ENCODE results near the gene TUBB4B. TPM values are rescaled to one million over a fixed set of nuclear protein-coding genes. Genes with fewer than 3 reads are reported as not detected.

The TUBB4B gene
- total and polyA plus RNA-seq, 2 of the 4 experiments (the other 2 are of a cell fraction) = 237 to 529 TPM

DNA sequence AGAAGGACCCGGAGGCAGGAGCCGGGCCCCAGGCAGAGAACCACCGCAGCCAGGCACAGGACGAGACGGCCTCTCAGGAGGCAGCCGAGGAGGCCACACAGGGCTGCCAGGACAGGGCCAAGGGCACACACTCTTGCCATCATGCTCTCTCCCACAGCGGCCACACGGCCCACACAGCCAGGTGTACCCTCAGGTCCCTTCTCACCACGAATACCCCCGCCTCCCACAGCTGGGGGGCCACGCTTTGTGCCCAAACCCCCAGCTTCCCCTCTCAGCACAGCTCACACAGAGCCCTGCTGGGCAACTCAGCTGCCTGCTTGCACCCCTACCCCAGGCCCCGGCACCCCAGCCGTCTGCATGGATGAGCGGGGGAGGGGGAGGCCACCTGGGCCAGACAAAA, 47.3 kb upstream of the TUBB4B start:
- in situ Hi-C loops (cut with MboI; ENCODE audit: low sequenced_read_pairs) (no loop called here), dilution Hi-C loops (cut with HindIII; ENCODE audit: low sequenced_read_pairs, unreplicated experiment) (no loop called here), intact Hi-C loops (cut with micrococcal nuclease) (no loop called here)
- H2BK5ac ChIP-seq (ENCODE audit: low read depth, low read length, poor library complexity, severe bottlenecking) = no peak overlapping the region
- no peak overlapping the region for H2AK9ac ChIP-seq (replicated peaks; ENCODE audit: low read depth, low read length, poor library complexity)
- H3K9me3 ChIP-seq (ENCODE audit: control insufficient read depth, insufficient read depth, low read length) = no peaks in the 10 kb centered on the region
- ATAC-seq (ENCODE audit: low read depth) (no peak), DNase-seq (no peak)
- ChIA-PET CTCF (no interaction called here), POLR2A (ENCODE audit: unreplicated experiment) (no interaction called here)
- no peak overlapping the region for H3K23ac ChIP-seq (ENCODE audit: low read depth, low read length)
- no peak overlapping the region for H3K4ac ChIP-seq (ENCODE audit: low read depth, low read length)
- BruUV-seq (replicated peaks) = no TSS peak
- H3K14ac ChIP-seq (replicated peaks; ENCODE audit: low read depth, low read length) = no peak overlapping the region
- peaks cover 10 to 76% of the 10 kb centered on the region in 2 experiments for H3K79me1 ChIP-seq (ENCODE audit: low read depth in 1 of 2, low read length in 2 of 2)
- no peaks in the 10 kb centered on the region for H3K9me1 ChIP-seq (ENCODE audit: insufficient read depth, low read length)
- no peak overlapping the region for H2AK5ac ChIP-seq (ENCODE audit: low read depth, low read length)
- no peak overlapping the region for H3K56ac ChIP-seq (ENCODE audit: extremely low read depth, insufficient read depth, low read length)
- H2BK20ac ChIP-seq (ENCODE audit: low read depth, low read length) = no peak overlapping the region
- no peak overlapping the region for H3K4me2 ChIP-seq (ENCODE audit: low read depth, low read length)
- H4K91ac ChIP-seq (ENCODE audit: insufficient read depth, low read depth, low read length) = no peak overlapping the region
- no peak overlapping the region for H4K8ac ChIP-seq (ENCODE audit: low read depth in 2 of 2, low read length in 2 of 2)
- no peak overlapping the region for H2BK120ac ChIP-seq (ENCODE audit: low read depth, low read length)
- H2BK15ac ChIP-seq (ENCODE audit: low read depth, low read length) = no peak overlapping the region
- H4K20me1 ChIP-seq (ENCODE audit: insufficient read depth, low read length) = peaks cover 43% of the 10 kb centered on the region
- H2AFZ ChIP-seq (replicated peaks; ENCODE audit: low read length, poor library complexity) = no peak overlapping the region
- H3K27me3 ChIP-seq (ENCODE audit: control insufficient read depth, insufficient read depth, low read length) = no peaks in the 10 kb centered on the region
- no peak for TF ChIP-seq RCOR1 (IDR thresholded peaks at IDR 0.05; ENCODE audit: insufficient replicate concordance, low read length)
- TF ChIP-seq MAFK (IDR thresholded peaks at IDR 0.05; ENCODE audit: low read depth, low read length) = no peak
- no peak for TF ChIP-seq RAD21 (IDR thresholded peaks at IDR 0.05; ENCODE audit: low read length)
- TF ChIP-seq, protein P1, sequence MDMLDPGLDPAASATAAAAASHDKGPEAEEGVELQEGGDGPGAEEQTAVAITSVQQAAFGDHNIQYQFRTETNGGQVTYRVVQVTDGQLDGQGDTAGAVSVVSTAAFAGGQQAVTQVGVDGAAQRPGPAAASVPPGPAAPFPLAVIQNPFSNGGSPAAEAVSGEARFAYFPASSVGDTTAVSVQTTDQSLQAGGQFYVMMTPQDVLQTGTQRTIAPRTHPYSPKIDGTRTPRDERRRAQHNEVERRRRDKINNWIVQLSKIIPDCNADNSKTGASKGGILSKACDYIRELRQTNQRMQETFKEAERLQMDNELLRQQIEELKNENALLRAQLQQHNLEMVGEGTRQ (IDR thresholded peaks at IDR 0.05; ENCODE audit: low read depth, low read length) = no peak
- no peak for TF ChIP-seq MXI1 (IDR thresholded peaks at IDR 0.05; ENCODE audit: borderline replicate concordance, low read depth, low read length)
- no peak for TF ChIP-seq NFE2L2 (IDR thresholded peaks at IDR 0.05; ENCODE audit: low read depth, low read length)
- no peak for TF ChIP-seq FOS (IDR thresholded peaks at IDR 0.05; ENCODE audit: low read depth, low read length)
- no peak for TF ChIP-seq CHD1 (IDR thresholded peaks at IDR 0.05; ENCODE audit: low read depth, low read length)
- no peak for TF ChIP-seq POLR2A (IDR thresholded peaks at IDR 0.05; ENCODE audit: low read depth, low read length)
- TF ChIP-seq, protein P2, sequence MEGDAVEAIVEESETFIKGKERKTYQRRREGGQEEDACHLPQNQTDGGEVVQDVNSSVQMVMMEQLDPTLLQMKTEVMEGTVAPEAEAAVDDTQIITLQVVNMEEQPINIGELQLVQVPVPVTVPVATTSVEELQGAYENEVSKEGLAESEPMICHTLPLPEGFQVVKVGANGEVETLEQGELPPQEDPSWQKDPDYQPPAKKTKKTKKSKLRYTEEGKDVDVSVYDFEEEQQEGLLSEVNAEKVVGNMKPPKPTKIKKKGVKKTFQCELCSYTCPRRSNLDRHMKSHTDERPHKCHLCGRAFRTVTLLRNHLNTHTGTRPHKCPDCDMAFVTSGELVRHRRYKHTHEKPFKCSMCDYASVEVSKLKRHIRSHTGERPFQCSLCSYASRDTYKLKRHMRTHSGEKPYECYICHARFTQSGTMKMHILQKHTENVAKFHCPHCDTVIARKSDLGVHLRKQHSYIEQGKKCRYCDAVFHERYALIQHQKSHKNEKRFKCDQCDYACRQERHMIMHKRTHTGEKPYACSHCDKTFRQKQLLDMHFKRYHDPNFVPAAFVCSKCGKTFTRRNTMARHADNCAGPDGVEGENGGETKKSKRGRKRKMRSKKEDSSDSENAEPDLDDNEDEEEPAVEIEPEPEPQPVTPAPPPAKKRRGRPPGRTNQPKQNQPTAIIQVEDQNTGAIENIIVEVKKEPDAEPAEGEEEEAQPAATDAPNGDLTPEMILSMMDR (conservative IDR thresholded peaks at IDR 0.05; ENCODE audit: low read depth, low read length) = no peak
- TF ChIP-seq RFX5 (IDR thresholded peaks at IDR 0.05; ENCODE audit: low read depth, low read length) = no peak
- TF ChIP-seq CEBPB (IDR thresholded peaks at IDR 0.05; ENCODE audit: low read depth, low read length) = no peak
- TF ChIP-seq BHLHE40 (IDR thresholded peaks at IDR 0.05; ENCODE audit: low read depth, low read length) = no peak
- TF ChIP-seq MAZ (IDR thresholded peaks at IDR 0.05; ENCODE audit: borderline replicate concordance, low read depth, low read length) = no peak
- no peak for TF ChIP-seq SMC3 (IDR thresholded peaks at IDR 0.05; ENCODE audit: low read depth, low read length)
- TF ChIP-seq, protein P3, sequence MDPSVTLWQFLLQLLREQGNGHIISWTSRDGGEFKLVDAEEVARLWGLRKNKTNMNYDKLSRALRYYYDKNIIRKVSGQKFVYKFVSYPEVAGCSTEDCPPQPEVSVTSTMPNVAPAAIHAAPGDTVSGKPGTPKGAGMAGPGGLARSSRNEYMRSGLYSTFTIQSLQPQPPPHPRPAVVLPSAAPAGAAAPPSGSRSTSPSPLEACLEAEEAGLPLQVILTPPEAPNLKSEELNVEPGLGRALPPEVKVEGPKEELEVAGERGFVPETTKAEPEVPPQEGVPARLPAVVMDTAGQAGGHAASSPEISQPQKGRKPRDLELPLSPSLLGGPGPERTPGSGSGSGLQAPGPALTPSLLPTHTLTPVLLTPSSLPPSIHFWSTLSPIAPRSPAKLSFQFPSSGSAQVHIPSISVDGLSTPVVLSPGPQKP (IDR thresholded peaks at IDR 0.05; ENCODE audit: borderline replicate concordance, low read depth, low read length) = no peak
- peaks cover 26% of the 10 kb centered on the region for H3K36me3 ChIP-seq (ENCODE audit: control insufficient read depth, insufficient read depth, low read length)
- 90% methylated on average over 2 of the region's 14 CpGs; no CpG with 5 or more reads in 1 of the 2 experiments for WGBS, 2 experiments (ENCODE audit: extremely low coverage in 2 of 2, insufficient read length in 1 of 2)
- no peak overlapping the region for H3K9ac ChIP-seq (ENCODE audit: low read depth, low read length)
- H3K4me1 ChIP-seq (ENCODE audit: control insufficient read depth, insufficient read depth, low read length) = peaks cover 18% of the 10 kb centered on the region
- no peak overlapping the region for H3K4me3 ChIP-seq (ENCODE audit: insufficient read depth, low read depth, low read length)
- no peak overlapping the region for H3K27ac ChIP-seq (ENCODE audit: insufficient read depth, low read length)
- no peak overlapping the region for H4K5ac ChIP-seq (ENCODE audit: low read depth, low read length)
- no peak overlapping the region for H3K18ac ChIP-seq (ENCODE audit: low read depth, low read length)

Data from IMR-90 (cell line).